Measurements from ENCODE around the gene HPCAL1. TPM values are rescaled to one million over a fixed set of nuclear protein-coding genes. Genes with fewer than 3 reads are reported as not detected.

Gene HPCAL1
- total and polyA plus RNA-seq, 10 of the 15 experiments (the other 5 are each of a cell fraction or from before 2014, with no cell fraction given): 0.40 to 12.8 (median 7.9) TPM

- 50% methylated on average over 4 of the region's 5 CpGs for WGBS (ENCODE audit: insufficient coverage, insufficient replicate concordance, low lambda C conversion rate, missing lambda C conversion rate)
- intact Hi-C loops (cut with micrococcal nuclease; ENCODE audit: unreplicated experiment): loop anchor here (5.0 kb wide), 2 partner anchors 218 to 363 kb away; partner anchors contain the start of gene PDIA6
- FAIRE-seq (no peak), ATAC-seq (no peak), DNase-seq (ENCODE audit: low read depth, low spot score) (no peak)
- Histone ChIP-seq H3K9ac (ENCODE audit: control insufficient read depth, insufficient read depth, low read length) (peak overlapping the region; percentile 95), H2AFZ (ENCODE audit: control insufficient read depth, low read depth, low read length) (no peak overlapping the region), H3K4me1 (ENCODE audit: control insufficient read depth, insufficient read depth, low read length) (peaks cover 15% of the 10 kb centered on the region), H3K9me3 (replicated peaks; ENCODE audit: control insufficient read depth, insufficient read depth, low read length) (no peaks in the 10 kb centered on the region), H4K20me1 (ENCODE audit: control insufficient read depth, insufficient read depth) (peaks cover 3% of the 10 kb centered on the region; the same call in 1 of the 2 replicates), H3K27ac (ENCODE audit: control insufficient read depth, insufficient read depth) (no peak overlapping the region), H3K36me3 (ENCODE audit: control insufficient read depth in 2 of 2, insufficient read depth in 2 of 2, low read length in 1 of 2) (peaks cover 1 to 2% of the 10 kb centered on the region in 2 experiments; a peak in 2 of 4 replicates), H3K4me3 (peak overlapping the region; percentile 75), H3K79me2 (ENCODE audit: control insufficient read depth, insufficient read depth, low read length) (peaks cover 41% of the 10 kb centered on the region), H3K27me3 (replicated peaks in 1 of 2; ENCODE audit: control insufficient read depth in 2 of 2, insufficient read depth in 2 of 2, low read length in 1 of 2) (no peaks in the 10 kb centered on the region), H3K4me2 (ENCODE audit: control insufficient read depth, insufficient read depth) (peak overlapping the region; percentile 96)
- TF ChIP-seq, protein P1, sequence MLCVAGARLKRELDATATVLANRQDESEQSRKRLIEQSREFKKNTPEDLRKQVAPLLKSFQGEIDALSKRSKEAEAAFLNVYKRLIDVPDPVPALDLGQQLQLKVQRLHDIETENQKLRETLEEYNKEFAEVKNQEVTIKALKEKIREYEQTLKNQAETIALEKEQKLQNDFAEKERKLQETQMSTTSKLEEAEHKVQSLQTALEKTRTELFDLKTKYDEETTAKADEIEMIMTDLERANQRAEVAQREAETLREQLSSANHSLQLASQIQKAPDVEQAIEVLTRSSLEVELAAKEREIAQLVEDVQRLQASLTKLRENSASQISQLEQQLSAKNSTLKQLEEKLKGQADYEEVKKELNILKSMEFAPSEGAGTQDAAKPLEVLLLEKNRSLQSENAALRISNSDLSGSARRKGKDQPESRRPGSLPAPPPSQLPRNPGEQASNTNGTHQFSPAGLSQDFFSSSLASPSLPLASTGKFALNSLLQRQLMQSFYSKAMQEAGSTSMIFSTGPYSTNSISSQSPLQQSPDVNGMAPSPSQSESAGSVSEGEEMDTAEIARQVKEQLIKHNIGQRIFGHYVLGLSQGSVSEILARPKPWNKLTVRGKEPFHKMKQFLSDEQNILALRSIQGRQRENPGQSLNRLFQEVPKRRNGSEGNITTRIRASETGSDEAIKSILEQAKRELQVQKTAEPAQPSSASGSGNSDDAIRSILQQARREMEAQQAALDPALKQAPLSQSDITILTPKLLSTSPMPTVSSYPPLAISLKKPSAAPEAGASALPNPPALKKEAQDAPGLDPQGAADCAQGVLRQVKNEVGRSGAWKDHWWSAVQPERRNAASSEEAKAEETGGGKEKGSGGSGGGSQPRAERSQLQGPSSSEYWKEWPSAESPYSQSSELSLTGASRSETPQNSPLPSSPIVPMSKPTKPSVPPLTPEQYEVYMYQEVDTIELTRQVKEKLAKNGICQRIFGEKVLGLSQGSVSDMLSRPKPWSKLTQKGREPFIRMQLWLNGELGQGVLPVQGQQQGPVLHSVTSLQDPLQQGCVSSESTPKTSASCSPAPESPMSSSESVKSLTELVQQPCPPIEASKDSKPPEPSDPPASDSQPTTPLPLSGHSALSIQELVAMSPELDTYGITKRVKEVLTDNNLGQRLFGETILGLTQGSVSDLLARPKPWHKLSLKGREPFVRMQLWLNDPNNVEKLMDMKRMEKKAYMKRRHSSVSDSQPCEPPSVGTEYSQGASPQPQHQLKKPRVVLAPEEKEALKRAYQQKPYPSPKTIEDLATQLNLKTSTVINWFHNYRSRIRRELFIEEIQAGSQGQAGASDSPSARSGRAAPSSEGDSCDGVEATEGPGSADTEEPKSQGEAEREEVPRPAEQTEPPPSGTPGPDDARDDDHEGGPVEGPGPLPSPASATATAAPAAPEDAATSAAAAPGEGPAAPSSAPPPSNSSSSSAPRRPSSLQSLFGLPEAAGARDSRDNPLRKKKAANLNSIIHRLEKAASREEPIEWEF (IDR thresholded peaks at IDR 0.05; ENCODE audit: insufficient replicate concordance, low read depth, low read length): no peak
- TF ChIP-seq TARDBP (IDR thresholded peaks at IDR 0.05; ENCODE audit: borderline replicate concordance) (no peak), SREBF1 (IDR thresholded peaks at IDR 0.05; ENCODE audit: low read length) (no peak), HDGF (IDR thresholded peaks at IDR 0.05) (no peak), BRCA1 (IDR thresholded peaks at IDR 0.05; ENCODE audit: low read depth, low read length) (no peak), FOS (IDR thresholded peaks at IDR 0.05; ENCODE audit: borderline replicate concordance, extremely low read depth, insufficient read length) (no peak)
- POLR2A ChIA-PET: interaction anchor here (0.5 to 0.6 kb wide), 2 partner anchors 233 to 241 kb away, joined by 4 to 6 read pairs; no protein-coding TSS in a partner anchor
- in situ Hi-C loops (cut with MboI): no loop called here
- SMC1A ChIA-PET (ENCODE audit: uncharacterized antibody, unreplicated experiment): interaction anchor here (1.9 to 6.5 kb wide), 2 partner anchors 14 to 41 kb away, joined by 7 to 76 read pairs; no protein-coding TSS in a partner anchor
- no TSS peak for BruUV-seq (replicated peaks)
- CTCF ChIA-PET: interaction anchor here (0.9 to 8.7 kb wide), 5 partner anchors 14 to 377 kb away, joined by 3 to 88 read pairs (median 7); no protein-coding TSS in a partner anchor
- RAD21 ChIA-PET (ENCODE audit: unreplicated experiment): interaction anchor here (1.2 to 7.0 kb wide), 2 partner anchors 14 to 41 kb away, joined by 8 to 115 read pairs; no protein-coding TSS in a partner anchor
Observed at GRCh38 chr2:10449486-10449831, 146.8 kb downstream of the HPCAL1 start.
